HepG2 (cell line): ENCODE results near the gene KDM2B. TPM values are rescaled to one million over a fixed set of nuclear protein-coding genes. Genes with fewer than 3 reads are reported as not detected.
A peak's percentile ranks its signal among the peaks of the same experiment; 100 is the strongest.

Source experiments
- ARNTL ChIP-seq: sonication (generic); formaldehyde crosslinking; IDR thresholded peaks from 2 replicates; pipeline ENCODE4 v1.4.0; 2020; ENCODE audit warnings: mild to moderate bottlenecking, missing genetic modification reagents
- HES4 ChIP-seq: sonication (generic); formaldehyde crosslinking; IDR thresholded peaks from 2 replicates; pipeline ENCODE4 v1.9.0; 2021; ENCODE audit warnings: mild to moderate bottlenecking, missing genetic modification reagents, borderline replicate concordance
- LCORL ChIP-seq, 2 experiments: fragments of 450-650 bp in 1 of 2; sonication (generic) in 1 of 2; formaldehyde crosslinking in 1 of 2; IDR thresholded peaks; 2 replicates each; pipeline versions ENCODE4 v1.5.0 to v1.6.1; 2017 to 2020; ENCODE audit warnings: antibody characterized with exemption in 1 of 2, missing genetic modification reagents in 1 of 2
- MATR3 ChIP-seq: sonication (generic); formaldehyde crosslinking; IDR thresholded peaks from 2 replicates; pipeline ENCODE4 v1.4.0; 2020; ENCODE audit warnings: missing genetic modification reagents
- NCOR1 ChIP-seq: fragments of 200-600 bp; sonication (generic); IDR thresholded peaks from 2 replicates; pipeline ENCODE4 v1.7.0; 2017; ENCODE audit warnings: antibody characterized with exemption, low read length, borderline replicate concordance
- YEATS2 ChIP-seq: sonication (generic); formaldehyde crosslinking; IDR thresholded peaks from 2 replicates; pipeline ENCODE4 v1.4.0; 2020; ENCODE audit warnings: missing genetic modification reagents, borderline replicate concordance
- ZBTB7B ChIP-seq: sonication (generic); formaldehyde crosslinking; IDR thresholded peaks from 2 replicates; pipeline ENCODE4 v1.4.0; 2020; ENCODE audit warnings: missing genetic modification reagents
- ZNF264 ChIP-seq: sonication (generic); formaldehyde crosslinking; IDR thresholded peaks from 2 replicates; pipeline ENCODE4 v1.4.0; 2020; ENCODE audit warnings: missing genetic modification reagents
- ZNF562 ChIP-seq: sonication (generic); formaldehyde crosslinking; IDR thresholded peaks from 2 replicates; pipeline ENCODE4 v1.8.0; 2022; ENCODE audit warnings: missing genetic modification reagents, borderline replicate concordance
- ZNF772 ChIP-seq: sonication (generic); formaldehyde crosslinking; IDR thresholded peaks from 2 replicates; pipeline ENCODE4 v1.5.0; 2020; ENCODE audit warnings: mild to moderate bottlenecking, missing genetic modification reagents
- ZNF850 ChIP-seq: sonication (generic); formaldehyde crosslinking; conservative IDR thresholded peaks from 2 replicates; pipeline ENCODE4 v1.9.0; 2021; ENCODE audit warnings: mild to moderate bottlenecking, missing genetic modification reagents
- ZSCAN12 ChIP-seq: sonication (generic); formaldehyde crosslinking; IDR thresholded peaks from 2 replicates; pipeline ENCODE4 v1.9.0; 2021; ENCODE audit warnings: mild to moderate bottlenecking, missing genetic modification reagents
- polyA plus RNA-seq, 8 experiments: library from polyadenylated mRNA; depleted of rRNA in 3 of 8; stranded (reverse) in 7 of 8; unstranded in 1 of 8; fragments of >200 nt; fragmentation: Illumina TruSeq in 4 of 8; extraction: Trizol in 4 of 8; gene quantifications; 2 replicates each; pipeline versions ENCODE4 v1.2.1 to v1.2.3, GENCODE V29; 2011 to 2016; ENCODE audit warnings: low read depth in 4 of 8, missing spikeins in 1 of 8, mixed read lengths in 1 of 8; ENCODE audit not compliant: insufficient read depth in 1 of 8
- total RNA-seq, 5 experiments: library from RNA; depleted of rRNA; stranded (reverse); fragments of >200 nt; fragmentation: Illumina TruSeq; extraction: Trizol; gene quantifications; 2 replicates each; pipeline ENCODE4 v1.2.3, GENCODE V29; 2016; ENCODE audit warnings: low read depth in 1 of 5
- TF ChIP-seq, protein P1 (sequence below): sonication (generic); formaldehyde crosslinking; conservative IDR thresholded peaks from 2 replicates; pipeline ENCODE4 v1.4.0; 2020; ENCODE audit warnings: mild to moderate bottlenecking, missing genetic modification reagents, moderate library complexity
- TF ChIP-seq, protein P2 (sequence below): sonication (generic); formaldehyde crosslinking; IDR thresholded peaks from 2 replicates; pipeline ENCODE4 v1.8.0; 2022; ENCODE audit warnings: mild to moderate bottlenecking, missing genetic modification reagents, borderline replicate concordance
- TF ChIP-seq, protein P3 (sequence below): sonication (generic); formaldehyde crosslinking; IDR thresholded peaks from 2 replicates; pipeline ENCODE4 v1.8.0; 2023; ENCODE audit warnings: mild to moderate bottlenecking, missing genetic modification reagents
- TF ChIP-seq, protein P4 (sequence below): sonication (generic); IDR thresholded peaks from 2 replicates; pipeline ENCODE4 v1.6.1; 2016; ENCODE audit warnings: low read depth, borderline replicate concordance
- TF ChIP-seq, protein P5 (sequence below): sonication (generic); formaldehyde crosslinking; IDR thresholded peaks from 2 replicates; pipeline ENCODE4 v1.9.0; 2021; ENCODE audit warnings: missing genetic modification reagents, mild to moderate bottlenecking, borderline replicate concordance

KDM2B gene
- total and polyA plus RNA-seq, 2 of the 13 experiments (the other 11 are each of a cell fraction or from before 2014, with no cell fraction given): 17.5 to 26.1 TPM

DNA sequence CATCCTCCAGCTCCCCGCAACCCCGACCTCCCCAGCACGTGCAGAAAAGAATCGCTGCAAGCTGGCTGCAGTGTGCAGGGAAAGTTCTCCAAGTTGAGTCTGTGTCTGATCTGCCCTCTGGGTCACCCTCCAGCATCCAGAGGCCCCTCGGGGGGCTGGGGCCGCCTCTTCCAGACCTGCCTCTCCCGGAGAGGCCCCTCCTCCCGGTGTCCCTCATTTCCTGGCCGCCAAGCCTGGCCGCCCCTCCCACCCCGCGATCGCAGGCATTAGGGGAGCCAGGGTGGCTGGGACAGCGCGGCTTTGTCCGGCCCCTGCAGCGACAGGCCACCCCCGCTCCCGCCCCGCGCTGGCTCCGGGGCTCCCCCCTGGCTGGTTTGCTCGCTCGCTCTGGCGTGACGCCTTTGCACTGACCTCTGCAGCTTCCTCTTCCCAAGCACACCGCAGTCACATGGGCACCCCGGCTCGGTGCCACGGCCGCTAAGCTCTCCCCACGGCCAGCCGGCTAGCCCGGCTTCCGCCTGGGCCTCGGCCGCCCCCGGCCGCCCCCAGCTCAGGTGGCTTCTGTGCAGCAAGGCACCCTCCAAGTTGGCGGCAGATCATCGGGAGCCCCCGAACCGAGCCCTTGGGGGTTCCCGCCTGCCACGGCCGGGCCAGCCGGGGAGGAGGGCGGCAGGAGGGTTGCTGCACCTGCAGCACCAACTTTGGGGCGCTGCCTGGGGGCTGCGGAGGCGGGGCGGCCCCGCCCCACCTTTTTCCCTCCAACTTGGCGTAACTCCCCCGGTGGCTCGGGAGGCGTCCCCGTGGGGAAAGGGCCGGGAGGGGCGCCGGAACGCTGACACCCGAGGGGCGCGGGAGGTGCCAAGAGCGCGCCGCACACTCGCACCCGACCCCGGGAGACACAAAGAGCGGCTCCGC is 43.7 kb downstream of the KDM2B start (continued):
- 0 out of 2 replicates have a peak, but pooled peaks have one; percentile 87 for TF ChIP-seq ZSCAN12 (CRISPR knock-in tag)
- TF ChIP-seq, protein P1, sequence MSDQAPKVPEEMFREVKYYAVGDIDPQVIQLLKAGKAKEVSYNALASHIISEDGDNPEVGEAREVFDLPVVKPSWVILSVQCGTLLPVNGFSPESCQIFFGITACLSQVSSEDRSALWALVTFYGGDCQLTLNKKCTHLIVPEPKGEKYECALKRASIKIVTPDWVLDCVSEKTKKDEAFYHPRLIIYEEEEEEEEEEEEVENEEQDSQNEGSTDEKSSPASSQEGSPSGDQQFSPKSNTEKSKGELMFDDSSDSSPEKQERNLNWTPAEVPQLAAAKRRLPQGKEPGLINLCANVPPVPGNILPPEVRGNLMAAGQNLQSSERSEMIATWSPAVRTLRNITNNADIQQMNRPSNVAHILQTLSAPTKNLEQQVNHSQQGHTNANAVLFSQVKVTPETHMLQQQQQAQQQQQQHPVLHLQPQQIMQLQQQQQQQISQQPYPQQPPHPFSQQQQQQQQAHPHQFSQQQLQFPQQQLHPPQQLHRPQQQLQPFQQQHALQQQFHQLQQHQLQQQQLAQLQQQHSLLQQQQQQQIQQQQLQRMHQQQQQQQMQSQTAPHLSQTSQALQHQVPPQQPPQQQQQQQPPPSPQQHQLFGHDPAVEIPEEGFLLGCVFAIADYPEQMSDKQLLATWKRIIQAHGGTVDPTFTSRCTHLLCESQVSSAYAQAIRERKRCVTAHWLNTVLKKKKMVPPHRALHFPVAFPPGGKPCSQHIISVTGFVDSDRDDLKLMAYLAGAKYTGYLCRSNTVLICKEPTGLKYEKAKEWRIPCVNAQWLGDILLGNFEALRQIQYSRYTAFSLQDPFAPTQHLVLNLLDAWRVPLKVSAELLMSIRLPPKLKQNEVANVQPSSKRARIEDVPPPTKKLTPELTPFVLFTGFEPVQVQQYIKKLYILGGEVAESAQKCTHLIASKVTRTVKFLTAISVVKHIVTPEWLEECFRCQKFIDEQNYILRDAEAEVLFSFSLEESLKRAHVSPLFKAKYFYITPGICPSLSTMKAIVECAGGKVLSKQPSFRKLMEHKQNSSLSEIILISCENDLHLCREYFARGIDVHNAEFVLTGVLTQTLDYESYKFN: peak; percentile 79
- no peak for TF ChIP-seq ZNF562 (CRISPR knock-in tag)
- peak; percentile 89 for TF ChIP-seq ZNF772 (CRISPR knock-in tag)
- peak; percentile 60; the same call in 1 of the 2 replicates for TF ChIP-seq YEATS2 (CRISPR knock-in tag)
- TF ChIP-seq ZNF264 (CRISPR knock-in tag): peak; percentile 70; the same call in 1 of the 2 replicates
- peak; percentile 83 for TF ChIP-seq ZBTB7B (CRISPR knock-in tag)
- TF ChIP-seq ARNTL (CRISPR knock-in tag): peak; percentile 73
- peak; percentile 80; the same call in 1 of the 2 replicates for TF ChIP-seq HES4 (CRISPR knock-in tag)
- TF ChIP-seq, protein P2, sequence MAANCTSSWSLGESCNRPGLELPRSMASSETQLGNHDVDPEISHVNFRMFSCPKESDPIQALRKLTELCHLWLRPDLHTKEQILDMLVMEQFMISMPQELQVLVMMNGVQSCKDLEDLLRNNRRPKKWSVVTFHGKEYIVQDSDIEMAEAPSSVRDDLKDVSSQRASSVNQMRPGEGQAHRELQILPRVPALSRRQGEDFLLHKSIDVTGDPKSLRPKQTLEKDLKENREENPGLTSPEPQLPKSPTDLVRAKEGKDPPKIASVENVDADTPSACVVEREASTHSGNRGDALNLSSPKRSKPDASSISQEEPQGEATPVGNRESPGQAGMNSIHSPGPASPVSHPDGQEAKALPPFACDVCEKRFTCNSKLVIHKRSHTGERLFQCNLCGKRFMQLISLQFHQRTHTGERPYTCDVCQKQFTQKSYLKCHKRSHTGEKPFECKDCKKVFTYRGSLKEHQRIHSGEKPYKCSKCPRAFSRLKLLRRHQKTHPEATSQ: no peak
- TF ChIP-seq LCORL (IDR thresholded peaks at IDR 0.05): no peak
- peak; percentile 38; the same call in 1 of the 2 replicates for TF ChIP-seq LCORL (CRISPR knock-in tag; IDR thresholded peaks at IDR 0.05)
- no peak for TF ChIP-seq MATR3 (CRISPR knock-in tag)
- TF ChIP-seq, protein P3, sequence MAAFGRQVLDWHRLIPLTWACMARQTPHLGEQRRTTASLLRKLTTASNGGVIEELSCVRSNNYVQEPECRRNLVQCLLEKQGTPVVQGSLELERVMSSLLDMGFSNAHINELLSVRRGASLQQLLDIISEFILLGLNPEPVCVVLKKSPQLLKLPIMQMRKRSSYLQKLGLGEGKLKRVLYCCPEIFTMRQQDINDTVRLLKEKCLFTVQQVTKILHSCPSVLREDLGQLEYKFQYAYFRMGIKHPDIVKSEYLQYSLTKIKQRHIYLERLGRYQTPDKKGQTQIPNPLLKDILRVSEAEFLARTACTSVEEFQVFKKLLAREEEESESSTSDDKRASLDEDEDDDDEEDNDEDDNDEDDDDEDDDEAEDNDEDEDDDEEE (CRISPR knock-in tag): peak; percentile 32; the same call in 1 of the 2 replicates
- TF ChIP-seq, protein P4, sequence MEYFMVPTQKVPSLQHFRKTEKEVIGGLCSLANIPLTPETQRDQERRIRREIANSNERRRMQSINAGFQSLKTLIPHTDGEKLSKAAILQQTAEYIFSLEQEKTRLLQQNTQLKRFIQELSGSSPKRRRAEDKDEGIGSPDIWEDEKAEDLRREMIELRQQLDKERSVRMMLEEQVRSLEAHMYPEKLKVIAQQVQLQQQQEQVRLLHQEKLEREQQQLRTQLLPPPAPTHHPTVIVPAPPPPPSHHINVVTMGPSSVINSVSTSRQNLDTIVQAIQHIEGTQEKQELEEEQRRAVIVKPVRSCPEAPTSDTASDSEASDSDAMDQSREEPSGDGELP: peak; percentile 19; the same call in 1 of the 2 replicates
- TF ChIP-seq ZNF850 (CRISPR knock-in tag): no peak
- TF ChIP-seq NCOR1: no peak
- TF ChIP-seq, protein P5, sequence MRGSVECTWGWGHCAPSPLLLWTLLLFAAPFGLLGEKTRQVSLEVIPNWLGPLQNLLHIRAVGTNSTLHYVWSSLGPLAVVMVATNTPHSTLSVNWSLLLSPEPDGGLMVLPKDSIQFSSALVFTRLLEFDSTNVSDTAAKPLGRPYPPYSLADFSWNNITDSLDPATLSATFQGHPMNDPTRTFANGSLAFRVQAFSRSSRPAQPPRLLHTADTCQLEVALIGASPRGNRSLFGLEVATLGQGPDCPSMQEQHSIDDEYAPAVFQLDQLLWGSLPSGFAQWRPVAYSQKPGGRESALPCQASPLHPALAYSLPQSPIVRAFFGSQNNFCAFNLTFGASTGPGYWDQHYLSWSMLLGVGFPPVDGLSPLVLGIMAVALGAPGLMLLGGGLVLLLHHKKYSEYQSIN (CRISPR knock-in tag): no peak
